Measurements from ENCODE around the gene BTG2.

The BTG2 gene

GRCh38 chr1:203276408-203276807 lies 28.9 kb upstream of the BTG2 start:
- no peak for DNase-seq (ENCODE audit: low read depth in 3 of 3)

- DNase-seq (ENCODE audit: low read depth in 3 of 3), result no peak
Observed at GRCh38 chr1:203276916-203277545, 28.3 kb upstream of the BTG2 start.

- DNase-seq (ENCODE audit: low read depth in 3 of 3), result no peak
Observed at GRCh38 chr1:203278082-203278884, 27.0 kb upstream of the BTG2 start.

GRCh38 chr1:203278885-203279406 lies 26.4 kb upstream of the BTG2 start:
- DNase-seq (ENCODE audit: low read depth in 3 of 3), result no peak

GRCh38 chr1:203280061-203280460 lies 25.3 kb upstream of the BTG2 start:
- no peak for DNase-seq (ENCODE audit: low read depth in 3 of 3)

GRCh38 chr1:203281033-203281432 lies 24.3 kb upstream of the BTG2 start:
- DNase-seq (ENCODE audit: low read depth in 3 of 3), result no peak

GRCh38 chr1:203281851-203282661 lies 23.3 kb upstream of the BTG2 start:
- DNase-seq (ENCODE audit: low read depth in 3 of 3), result no peak

GRCh38 chr1:203282720-203283542 lies 22.4 kb upstream of the BTG2 start:
- DNase-seq (ENCODE audit: low read depth in 3 of 3), result no peak

GRCh38 chr1:203283597-203283996 lies 21.7 kb upstream of the BTG2 start:
- no peak for DNase-seq (ENCODE audit: low read depth in 3 of 3)

- DNase-seq (ENCODE audit: low read depth in 3 of 3), result no peak
Observed at GRCh38 chr1:203284411-203285123, 20.8 kb upstream of the BTG2 start.

GRCh38 chr1:203286161-203286984 lies 18.9 kb upstream of the BTG2 start:
- DNase-seq (ENCODE audit: low read depth in 3 of 3), result no peak

- DNase-seq (ENCODE audit: low read depth in 3 of 3), result peak in 2 of 3 experiments; percentile 57 to 68
Observed at GRCh38 chr1:203287109-203287893, 18.0 kb upstream of the BTG2 start.

- DNase-seq (ENCODE audit: low read depth in 3 of 3), result no peak
Observed at GRCh38 chr1:203287898-203288297, 17.4 kb upstream of the BTG2 start.

GRCh38 chr1:203288400-203288799 lies 16.9 kb upstream of the BTG2 start:
- DNase-seq (ENCODE audit: low read depth in 3 of 3), result no peak

GRCh38 chr1:203289281-203289981 lies 15.9 kb upstream of the BTG2 start:
- DNase-seq (ENCODE audit: low read depth in 3 of 3), result peak; percentile 71 to 90 (median 83)

GRCh38 chr1:203289982-203290260 lies 15.4 kb upstream of the BTG2 start:
- DNase-seq (ENCODE audit: low read depth in 3 of 3), result no peak

GRCh38 chr1:203290261-203291089 lies 14.8 kb upstream of the BTG2 start:
- DNase-seq (ENCODE audit: low read depth in 3 of 3), result peak; percentile 94 to 97 (median 97)
